Mesendoderm (in vitro differentiated cells): ENCODE data around the gene AGAP1.

Experiments used
- DNase-seq: peaks from one replicate; pipeline ENCODE4 v3.0.0; 2013
- H2AK5ac ChIP-seq: 2 replicates; pipeline ENCODE4 v1.6.1; 2013; ENCODE audit warnings: low read length, inconsistent platforms
- H2BK120ac ChIP-seq: 2 replicates; pipeline ENCODE4 v1.6.1; 2013; ENCODE audit warnings: low read depth, mild to moderate bottlenecking, low read length, moderate library complexity, mixed read lengths
- H2BK15ac ChIP-seq: replicated peaks from 2 replicates; pipeline ENCODE4 v1.6.1; 2013; ENCODE audit warnings: low read depth, mild to moderate bottlenecking, moderate library complexity
- H2BK5ac ChIP-seq: 2 replicates; pipeline ENCODE4 v1.6.1; 2013; ENCODE audit warnings: low read length, inconsistent platforms
- H3K18ac ChIP-seq: 2 replicates; pipeline ENCODE4 v1.6.1; 2013; ENCODE audit warnings: mild to moderate bottlenecking, low read length, mixed read lengths
- H3K23ac ChIP-seq: one replicate; pipeline ENCODE4 v1.6.1; 2013; ENCODE audit warnings: low read length
- H3K27ac ChIP-seq: 2 replicates; pipeline ENCODE4 v1.5.1; 2013; ENCODE audit warnings: low read depth, mild to moderate bottlenecking, inconsistent platforms, low read length, moderate library complexity
- H3K27me3 ChIP-seq: 2 replicates; pipeline ENCODE4 v1.6.1; 2013; ENCODE audit warnings: low read length, control low read depth, mild to moderate bottlenecking, inconsistent platforms; ENCODE audit not compliant: insufficient read depth, poor library complexity
- H3K36me3 ChIP-seq: 2 replicates; pipeline ENCODE4 v1.6.1; 2013; ENCODE audit warnings: low read length, inconsistent platforms; ENCODE audit not compliant: control insufficient read depth, insufficient read depth
- H3K4ac ChIP-seq: one replicate; pipeline ENCODE4 v1.6.1; 2013; ENCODE audit warnings: low read depth, mild to moderate bottlenecking, low read length, moderate library complexity
- H3K4me1 ChIP-seq: 2 replicates; pipeline ENCODE4 v1.6.1; 2013; ENCODE audit warnings: low read depth, low read length, inconsistent platforms; ENCODE audit not compliant: control insufficient read depth
- H3K4me2 ChIP-seq: 2 replicates; pipeline ENCODE4 v1.6.1; 2013; ENCODE audit warnings: low read length
- H3K4me3 ChIP-seq: 2 replicates; pipeline ENCODE4 v1.5.1; 2013; ENCODE audit warnings: mild to moderate bottlenecking, low read length
- H3K56ac ChIP-seq: one replicate; pipeline ENCODE4 v1.6.1; 2013; ENCODE audit warnings: low read length
- H3K79me1 ChIP-seq: 2 replicates; pipeline ENCODE4 v1.6.1; 2013; ENCODE audit warnings: low read length, inconsistent platforms
- H3K79me2 ChIP-seq: 2 replicates; pipeline ENCODE4 v1.6.1; 2013; ENCODE audit warnings: mild to moderate bottlenecking, low read length; ENCODE audit not compliant: control insufficient read depth, insufficient read depth
- H3K9ac ChIP-seq: 2 replicates; pipeline ENCODE4 v1.6.1; 2013; ENCODE audit warnings: low read length, inconsistent platforms
- H4K5ac ChIP-seq: one replicate; pipeline ENCODE4 v1.6.1; 2013; ENCODE audit warnings: low read length
- H4K8ac ChIP-seq: one replicate; pipeline ENCODE4 v1.6.1; 2013; ENCODE audit warnings: low read depth, mild to moderate bottlenecking, control low read depth, low read length, moderate library complexity
- WGBS: extraction: QIAGEN DNeasy Blood & Tissue Kit; methylation state at CpG from one replicate; pipeline ENCODE4 v1.1.7; 2013; ENCODE audit warnings: low lambda C conversion rate, missing lambda C conversion rate; ENCODE audit not compliant: insufficient coverage; ENCODE audit errors: extremely low coverage; 5-methylcytosine and 5-hydroxymethylcytosine counted together

Gene AGAP1

GRCh38 chr2:235737396-235737795 lies 243.6 kb downstream of the AGAP1 start:
- no peak overlapping the region for H3K56ac ChIP-seq
- H2BK5ac ChIP-seq, result no peak overlapping the region
- H3K23ac ChIP-seq, result no peak overlapping the region
- no peak overlapping the region for H4K5ac ChIP-seq
- H3K4me1 ChIP-seq, result peaks cover under 1% of the 10 kb centered on the region
- H3K27me3 ChIP-seq, result no peaks in the 10 kb centered on the region
- H3K36me3 ChIP-seq, result no peaks in the 10 kb centered on the region
- no peak overlapping the region for H3K27ac ChIP-seq
- no peak overlapping the region for H3K4me2 ChIP-seq
- H2AK5ac ChIP-seq, result no peak overlapping the region
- WGBS, result no CpG with 5 or more reads among the region's 10 CpGs
- no peak overlapping the region for H2BK120ac ChIP-seq
- H3K4me3 ChIP-seq, result no peak overlapping the region
- H3K9ac ChIP-seq, result no peak overlapping the region
- no peak overlapping the region for H2BK15ac ChIP-seq
- no peak for DNase-seq
- H3K18ac ChIP-seq, result no peak overlapping the region
- no peak overlapping the region for H4K8ac ChIP-seq
- H3K79me2 ChIP-seq, result no peaks in the 10 kb centered on the region
- no peak overlapping the region for H3K4ac ChIP-seq
- no peaks in the 10 kb centered on the region for H3K79me1 ChIP-seq

- Histone ChIP-seq H3K27ac (no peak overlapping the region), H3K4me2 (no peak overlapping the region), H3K79me1 (no peaks in the 10 kb centered on the region), H3K4me3 (no peak overlapping the region), H3K56ac (no peak overlapping the region), H3K4ac (no peak overlapping the region), H3K36me3 (no peaks in the 10 kb centered on the region), H4K8ac (no peak overlapping the region), H3K4me1 (no peaks in the 10 kb centered on the region), H3K9ac (no peak overlapping the region), H2BK120ac (no peak overlapping the region), H2BK5ac (no peak overlapping the region), H2AK5ac (no peak overlapping the region), H3K79me2 (no peaks in the 10 kb centered on the region), H2BK15ac (no peak overlapping the region), H3K18ac (no peak overlapping the region), H4K5ac (no peak overlapping the region), H3K23ac (no peak overlapping the region), H3K27me3 (no peaks in the 10 kb centered on the region)
- DNase-seq, result no peak
- WGBS, result no CpG with 5 or more reads among the region's 10 CpGs
Observed at GRCh38 chr2:235737840-235738239, 244.0 kb downstream of the AGAP1 start.

DNA sequence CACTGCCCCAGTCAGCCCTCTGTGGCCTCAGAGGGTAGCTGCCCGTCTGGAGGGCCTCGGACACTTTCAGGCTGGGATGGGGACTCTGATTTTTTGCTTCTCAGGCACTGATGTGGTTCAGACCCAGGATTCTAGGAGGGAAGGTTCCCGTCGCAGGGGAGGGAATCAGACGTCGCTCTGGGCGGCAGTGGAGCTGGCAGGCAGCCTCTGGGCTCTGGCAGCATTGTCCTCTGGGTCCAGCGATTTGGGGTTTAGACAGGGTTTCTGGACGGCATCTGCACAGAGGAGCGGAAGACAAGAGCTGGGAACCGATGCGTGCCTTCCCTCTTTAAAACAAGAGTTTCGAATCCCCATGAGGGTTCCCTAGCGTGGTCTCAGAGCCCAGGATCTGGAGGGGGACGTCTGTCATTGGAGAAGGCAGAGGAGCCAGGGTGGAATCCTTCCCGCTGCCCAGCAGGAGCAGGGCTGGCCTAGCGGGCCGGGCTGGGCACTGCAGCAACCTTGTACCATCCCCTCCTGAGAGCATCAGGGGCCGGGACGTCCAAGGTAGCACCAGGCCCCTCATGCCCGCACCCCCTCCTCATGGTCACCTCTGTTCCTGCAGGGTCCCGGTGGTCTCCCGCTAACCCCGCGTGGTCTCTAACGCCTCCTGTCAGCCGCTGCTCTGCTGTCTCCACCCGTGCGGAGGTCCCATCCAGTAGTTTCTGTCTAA lies 246.0 kb downstream of the AGAP1 start:
- Histone ChIP-seq H3K4ac (no peak overlapping the region), H3K27ac (no peak overlapping the region), H3K9ac (no peak overlapping the region), H3K4me1 (no peaks in the 10 kb centered on the region), H3K56ac (no peak overlapping the region), H3K18ac (no peak overlapping the region), H2BK120ac (no peak overlapping the region), H3K79me1 (no peaks in the 10 kb centered on the region), H3K23ac (no peak overlapping the region), H2AK5ac (no peak overlapping the region), H3K36me3 (no peaks in the 10 kb centered on the region), H4K5ac (no peak overlapping the region), H3K27me3 (no peaks in the 10 kb centered on the region), H3K4me2 (no peak overlapping the region), H2BK5ac (no peak overlapping the region), H4K8ac (no peak overlapping the region), H3K4me3 (no peak overlapping the region), H2BK15ac (no peak overlapping the region), H3K79me2 (no peaks in the 10 kb centered on the region)
- no CpG with 5 or more reads among the region's 29 CpGs for WGBS
- no peak for DNase-seq

DNA sequence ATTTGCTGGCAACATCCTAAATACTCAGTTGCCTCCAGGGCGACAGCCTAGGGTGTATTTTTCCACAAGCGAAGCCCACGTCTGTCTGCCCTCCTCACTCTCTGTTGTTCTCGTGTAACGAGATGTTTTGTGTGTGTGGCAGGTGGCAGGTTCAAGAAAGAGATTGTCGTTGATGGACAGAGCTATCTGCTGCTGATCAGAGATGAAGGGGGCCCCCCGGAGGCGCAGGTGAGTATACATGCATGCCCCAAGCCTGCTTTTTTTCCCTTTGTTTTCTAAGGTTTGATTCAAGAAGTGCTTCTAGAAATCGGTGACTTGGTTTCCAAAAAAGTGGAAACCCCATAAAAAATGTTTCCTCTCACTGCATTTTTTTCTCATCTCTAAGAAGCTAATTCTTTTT lies 247.0 kb downstream of the AGAP1 start:
- H3K36me3 ChIP-seq, result no peaks in the 10 kb centered on the region
- no peak overlapping the region for H4K8ac ChIP-seq
- H3K4me3 ChIP-seq, result no peak overlapping the region
- no peak overlapping the region for H3K56ac ChIP-seq
- no peak overlapping the region for H2BK120ac ChIP-seq
- H3K4ac ChIP-seq, result no peak overlapping the region
- H2BK15ac ChIP-seq, result no peak overlapping the region
- no peaks in the 10 kb centered on the region for H3K27me3 ChIP-seq
- WGBS, result no CpG with 5 or more reads among the region's 9 CpGs
- H3K79me1 ChIP-seq, result no peaks in the 10 kb centered on the region
- no peak overlapping the region for H4K5ac ChIP-seq
- H3K23ac ChIP-seq, result no peak overlapping the region
- no peak overlapping the region for H2AK5ac ChIP-seq
- H3K27ac ChIP-seq, result no peak overlapping the region
- H3K9ac ChIP-seq, result no peak overlapping the region
- DNase-seq, result peak; percentile 52
- no peak overlapping the region for H2BK5ac ChIP-seq
- H3K4me1 ChIP-seq, result no peaks in the 10 kb centered on the region
- no peak overlapping the region for H3K18ac ChIP-seq
- no peaks in the 10 kb centered on the region for H3K79me2 ChIP-seq
- no peak overlapping the region for H3K4me2 ChIP-seq

- no peak overlapping the region for H3K56ac ChIP-seq
- no CpG with 5 or more reads among the region's 12 CpGs for WGBS
- no peak overlapping the region for H3K23ac ChIP-seq
- H3K36me3 ChIP-seq, result no peaks in the 10 kb centered on the region
- H3K27me3 ChIP-seq, result no peaks in the 10 kb centered on the region
- H2BK15ac ChIP-seq, result no peak overlapping the region
- no peak overlapping the region for H3K4me3 ChIP-seq
- no peaks in the 10 kb centered on the region for H3K4me1 ChIP-seq
- no peak overlapping the region for H4K5ac ChIP-seq
- no peak overlapping the region for H3K4ac ChIP-seq
- no peaks in the 10 kb centered on the region for H3K79me1 ChIP-seq
- no peak for DNase-seq
- no peak overlapping the region for H3K9ac ChIP-seq
- H2BK120ac ChIP-seq, result no peak overlapping the region
- no peak overlapping the region for H3K27ac ChIP-seq
- H2BK5ac ChIP-seq, result no peak overlapping the region
- H3K18ac ChIP-seq, result no peak overlapping the region
- H3K4me2 ChIP-seq, result no peak overlapping the region
- no peaks in the 10 kb centered on the region for H3K79me2 ChIP-seq
- no peak overlapping the region for H2AK5ac ChIP-seq
- no peak overlapping the region for H4K8ac ChIP-seq
Observed at GRCh38 chr2:235744161-235744560, 250.3 kb downstream of the AGAP1 start.

GRCh38 chr2:235745597-235745996 lies 251.8 kb downstream of the AGAP1 start:
- H2BK5ac ChIP-seq, result no peak overlapping the region
- no peak overlapping the region for H4K8ac ChIP-seq
- no peak overlapping the region for H3K4me3 ChIP-seq
- no peak overlapping the region for H2BK15ac ChIP-seq
- H3K79me1 ChIP-seq, result no peaks in the 10 kb centered on the region
- no peaks in the 10 kb centered on the region for H3K4me1 ChIP-seq
- no peaks in the 10 kb centered on the region for H3K27me3 ChIP-seq
- no CpG with 5 or more reads among the region's 6 CpGs for WGBS
- no peak overlapping the region for H2AK5ac ChIP-seq
- no peak overlapping the region for H4K5ac ChIP-seq
- no peak overlapping the region for H3K27ac ChIP-seq
- no peaks in the 10 kb centered on the region for H3K36me3 ChIP-seq
- no peak overlapping the region for H3K4ac ChIP-seq
- no peaks in the 10 kb centered on the region for H3K79me2 ChIP-seq
- no peak overlapping the region for H3K4me2 ChIP-seq
- no peak overlapping the region for H3K9ac ChIP-seq
- H2BK120ac ChIP-seq, result no peak overlapping the region
- H3K23ac ChIP-seq, result no peak overlapping the region
- no peak overlapping the region for H3K18ac ChIP-seq
- no peak overlapping the region for H3K56ac ChIP-seq
- DNase-seq, result no peak
